H1 (cell line): ENCODE measurements around the gene GDPD4.

Experiments used
- CREB1 ChIP-seq: IDR thresholded peaks from 2 replicates; pipeline ENCODE4 v1.6.1; 2012; ENCODE audit warnings: inconsistent platforms
- CTCF ChIP-seq, 3 experiments: IDR thresholded peaks; 1 replicate in 2 of 3; 2 replicates in 1 of 3; pipeline versions ENCODE4 v1.5.1 to v1.6.1; 2011; ENCODE audit warnings: low read length in 3 of 3, mild to moderate bottlenecking in 3 of 3, inconsistent platforms in 2 of 3, low read depth in 1 of 3, moderate library complexity in 1 of 3; ENCODE audit not compliant: insufficient read depth in 1 of 3; ENCODE audit errors: control extremely low read depth in 1 of 3
- RAD21 ChIP-seq, 2 experiments: IDR thresholded peaks in 1 of 2; conservative IDR thresholded peaks in 1 of 2; 2 replicates each; pipeline ENCODE4 v1.6.1; 2011; ENCODE audit warnings: low read depth in 2 of 2, low read length in 2 of 2, improper control_type of control experiment in 1 of 2, inconsistent platforms in 1 of 2, mild to moderate bottlenecking in 1 of 2, moderate library complexity in 1 of 2

- TF ChIP-seq CTCF (IDR thresholded peaks at IDR 0.05; ENCODE audit: control extremely low read depth in 1 of 3, insufficient read depth in 1 of 3, low read depth in 1 of 3, low read length in 3 of 3) (no peak), CREB1 (no peak), RAD21 (IDR thresholded peaks at IDR 0.05 in 1 of 2, conservative IDR thresholded peaks at IDR 0.05 in 1 of 2; ENCODE audit: low read depth in 2 of 2, low read length in 2 of 2) (no peak)
Observed at GRCh38 chr11:77189588-77190210, 111.8 kb downstream of the GDPD4 start.
